Measurements from ENCODE around the gene IPO4.
A peak's percentile ranks its signal among the peaks of the same experiment; 100 is the strongest.
"Not testable (repeated sequence)": the region's sequence is repeated elsewhere in the genome, so short reads cannot be mapped to it uniquely, and the experiment has no call there.

The IPO4 gene

DNA sequence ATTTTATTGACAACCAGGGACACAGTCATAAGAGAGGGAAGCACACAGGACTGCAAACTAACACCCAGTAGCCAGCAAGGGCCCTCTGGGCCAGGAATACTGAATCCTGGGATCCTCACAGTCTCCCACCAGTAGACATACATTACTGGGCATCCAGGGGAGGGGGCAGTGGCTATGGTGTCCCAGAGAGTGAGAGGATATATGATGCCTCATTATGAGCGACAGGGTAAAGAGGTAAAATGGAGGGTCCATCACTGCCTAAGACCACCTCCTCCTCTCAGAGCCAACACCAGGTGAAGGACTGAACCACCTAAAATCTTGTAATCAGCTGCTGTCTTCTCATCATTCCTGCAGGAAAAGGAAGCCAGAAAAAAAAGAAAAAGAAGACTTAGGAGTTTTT lies 28.3 kb upstream of the IPO4 start:
- not testable (repeated sequence) for DNase-seq (ENCODE audit: low spot score)

DNA sequence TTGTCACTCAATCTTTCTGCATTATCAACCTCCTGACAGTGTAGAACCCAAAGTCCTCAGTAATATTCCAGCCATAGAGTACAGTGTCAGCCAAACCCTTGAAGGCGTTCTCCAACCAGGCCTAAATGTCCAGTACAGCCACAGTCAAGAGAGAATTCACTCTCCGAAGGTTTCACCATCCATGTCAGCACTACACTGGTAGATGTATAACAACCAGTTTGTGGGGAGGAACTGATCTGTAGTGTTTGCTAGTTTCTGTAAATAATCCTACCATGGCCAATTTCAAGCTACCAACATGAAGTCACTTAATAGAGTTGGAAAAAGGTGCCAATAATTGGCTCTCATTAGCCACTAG lies 27.7 kb upstream of the IPO4 start:
- DNase-seq (ENCODE audit: low spot score), result no peak

DNA sequence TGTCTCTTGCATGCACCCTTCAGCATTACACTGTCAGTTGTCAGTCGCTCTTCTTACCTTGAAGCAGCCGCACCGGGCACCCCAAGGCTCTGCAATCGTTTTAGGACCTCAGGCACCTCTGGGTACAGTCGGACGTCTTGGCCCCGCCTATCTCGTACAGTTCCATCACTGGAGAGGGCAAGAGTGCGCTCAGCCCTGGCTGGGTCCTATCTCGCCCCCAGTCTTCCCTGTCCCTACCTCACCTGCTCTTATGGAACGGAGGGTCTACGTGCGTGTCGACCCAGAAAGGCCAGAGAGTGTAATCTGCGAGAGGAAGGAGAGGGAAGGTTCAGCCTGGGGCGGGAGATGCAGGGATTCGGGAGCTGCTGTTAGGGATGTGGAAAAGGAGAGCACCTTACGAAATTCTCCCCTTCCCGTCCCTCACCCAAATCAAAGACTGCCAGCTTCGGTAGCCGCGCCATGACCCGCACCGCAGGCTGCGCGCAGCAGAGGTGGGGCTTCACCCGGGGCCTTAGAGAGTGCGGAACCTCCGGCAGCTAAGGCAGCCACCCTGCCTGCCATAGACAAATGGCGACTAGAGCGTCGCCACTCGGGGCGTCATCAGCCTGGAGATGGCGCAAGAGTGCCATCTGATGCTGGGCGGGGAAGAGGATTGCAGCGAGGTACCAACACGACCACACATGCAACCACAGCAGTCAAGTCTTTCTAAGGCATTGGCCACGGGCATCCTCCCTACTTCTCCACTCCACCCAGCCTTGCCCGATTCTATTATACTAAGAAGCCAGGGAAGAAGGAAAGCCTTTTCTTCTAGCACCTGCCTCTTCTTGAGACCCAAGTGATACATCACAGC lies 27.1 kb upstream of the IPO4 start, which contains the start of gene MDP1:
Gene MDP1, minus strand, starts transcription at position 572 of the 850 bp plus-strand sequence. Its CDS starts 111 bp downstream, at position 461.
- peak; percentile 87 for DNase-seq (ENCODE audit: low spot score)

DNA sequence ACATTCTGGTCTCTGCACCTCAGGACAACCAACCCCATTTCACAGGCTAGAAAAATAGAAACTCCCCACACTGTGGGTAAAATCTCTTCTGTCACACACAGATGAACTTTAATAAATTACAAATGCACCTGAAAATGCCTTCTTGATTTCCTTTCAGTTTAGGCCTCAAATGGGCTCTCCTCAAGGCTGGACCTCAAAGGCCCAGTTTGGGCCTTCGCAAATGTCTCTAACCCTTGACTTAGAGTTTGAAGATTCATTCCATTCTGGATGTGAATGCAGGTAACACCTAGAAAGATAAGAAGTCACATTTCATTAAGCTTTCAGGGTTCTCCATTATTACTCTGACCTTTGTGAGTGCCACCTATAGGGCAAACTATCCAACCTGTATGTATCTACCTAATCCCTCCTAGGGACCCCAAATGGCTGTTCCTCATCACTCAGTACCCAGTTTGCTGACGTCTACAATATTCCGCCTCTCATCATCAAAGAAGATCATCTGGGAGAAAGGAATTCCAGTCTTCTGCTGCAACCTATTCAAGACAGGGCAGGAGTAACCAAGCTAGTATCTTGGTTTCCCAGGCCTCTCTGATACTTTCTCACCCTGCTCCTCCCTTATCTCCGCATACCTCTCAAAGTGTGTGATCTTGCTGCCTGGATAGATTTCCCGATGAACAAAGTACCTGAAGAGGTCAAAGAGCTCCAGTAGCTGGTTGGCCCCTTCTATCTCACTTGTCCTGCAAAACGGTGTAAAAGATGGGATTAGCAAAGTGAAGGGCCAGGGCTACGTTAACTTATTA lies 25.4 kb upstream of the IPO4 start:
- DNase-seq (ENCODE audit: low spot score), result no peak

DNA sequence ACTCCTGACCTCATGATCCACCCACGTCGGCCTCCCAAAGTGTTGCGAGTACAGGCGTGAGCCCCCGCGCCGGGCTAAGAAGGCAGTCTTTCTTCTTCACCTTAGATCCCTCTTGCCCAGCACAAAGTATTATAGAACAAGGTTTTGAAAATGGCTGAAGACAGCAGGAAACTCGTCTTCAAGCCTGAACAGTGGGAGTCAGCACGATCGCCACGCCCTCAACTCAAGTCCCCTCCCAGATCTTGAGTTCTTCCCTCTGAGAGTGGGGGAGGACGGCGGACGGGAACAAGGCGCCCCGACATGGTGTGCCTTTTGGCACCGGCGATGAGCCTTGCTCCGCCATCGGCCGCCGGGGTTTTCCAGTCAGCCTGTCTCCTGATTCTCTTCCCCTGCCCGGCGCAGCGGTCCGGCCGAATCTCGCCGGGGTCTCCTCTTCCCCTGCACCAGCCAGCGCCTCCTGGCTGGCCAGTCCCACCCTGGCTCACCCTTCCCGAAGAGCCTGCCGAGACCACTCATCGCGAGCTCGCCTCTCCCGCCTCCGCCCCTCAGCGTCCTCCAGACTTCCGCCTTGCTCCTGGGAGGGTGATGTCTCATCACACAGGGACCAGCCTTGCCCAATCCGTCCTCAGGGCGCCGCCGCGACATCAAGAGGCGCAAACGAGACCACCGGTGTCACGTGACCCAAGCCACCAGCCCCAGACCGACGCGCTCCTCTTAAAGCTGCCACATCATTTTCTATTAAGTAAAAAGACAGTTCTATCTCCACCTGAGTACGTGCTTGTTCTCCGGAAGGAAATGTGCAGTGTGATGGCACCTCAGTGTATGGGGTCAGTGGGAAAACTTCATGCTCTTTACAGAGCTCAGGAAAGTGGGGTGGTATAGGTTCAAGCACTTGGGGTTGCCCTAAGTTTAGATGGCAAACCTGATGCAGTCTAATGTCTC lies 24.6 kb upstream of the IPO4 start, which contains the start of gene CHMP4A:
Gene CHMP4A, minus strand, starts transcription at position 565 of the 942 bp plus-strand sequence. Its CDS starts 49 bp downstream, at position 516.
- DNase-seq (ENCODE audit: low spot score), result peak; percentile 95

DNA sequence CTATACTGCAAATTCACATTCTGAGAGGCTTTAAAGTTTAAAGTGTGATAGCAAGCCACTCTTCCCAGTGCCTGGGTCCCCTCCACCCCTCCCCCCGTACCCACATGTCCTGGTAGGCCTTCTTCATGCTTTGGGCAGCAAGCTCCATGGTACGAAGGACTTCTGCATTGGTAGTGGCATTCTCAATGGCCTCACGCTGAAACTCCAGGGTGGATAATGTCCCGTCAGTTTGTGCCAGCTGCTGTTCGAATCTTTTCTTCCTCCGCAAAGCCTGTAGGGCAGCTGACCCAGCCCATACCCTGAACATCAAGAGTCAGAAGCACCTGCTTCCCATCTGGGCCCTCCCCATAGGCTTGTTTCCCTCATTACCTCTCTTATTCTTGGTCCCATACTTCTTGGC lies 22.7 kb upstream of the IPO4 start:
- DNase-seq (ENCODE audit: low spot score), result no peak

DNA sequence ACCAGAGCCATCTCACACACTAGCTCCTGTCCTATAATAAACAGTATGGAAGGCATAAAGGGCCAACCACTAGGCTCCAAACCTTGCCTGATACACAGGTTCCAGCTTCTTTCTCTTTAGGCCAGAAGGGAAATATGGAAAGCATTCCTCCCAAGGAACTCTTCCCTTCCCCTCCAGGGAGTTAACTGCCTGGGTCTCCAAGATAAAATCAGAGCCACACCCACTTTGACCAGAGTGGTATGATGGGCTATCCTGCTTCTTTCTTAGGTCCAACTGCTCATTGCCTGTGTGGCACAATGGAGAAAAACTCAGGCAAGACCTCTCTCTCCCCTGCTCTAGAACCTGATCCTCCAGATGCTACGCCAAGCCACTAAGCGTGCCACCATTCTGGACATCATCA lies 19.0 kb upstream of the IPO4 start:
- DNase-seq (ENCODE audit: low spot score), result no peak

DNA sequence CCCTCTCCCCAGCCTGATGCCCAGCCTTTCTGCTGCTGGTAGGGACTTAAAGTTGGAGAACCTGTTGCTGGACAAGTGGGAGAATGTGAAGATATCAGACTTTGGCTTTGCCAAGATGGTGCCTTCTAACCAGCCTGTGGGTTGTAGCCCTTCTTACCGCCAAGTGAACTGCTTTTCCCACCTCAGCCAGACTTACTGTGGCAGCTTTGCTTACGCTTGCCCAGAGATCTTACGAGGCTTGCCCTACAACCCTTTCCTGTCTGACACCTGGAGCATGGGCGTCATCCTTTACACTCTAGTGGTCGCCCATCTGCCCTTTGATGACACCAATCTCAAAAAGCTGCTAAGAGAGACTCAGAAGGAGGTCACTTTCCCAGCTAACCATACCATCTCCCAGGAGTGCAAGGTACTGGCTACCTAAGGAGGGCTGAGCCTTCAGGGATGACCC lies 18.5 kb upstream of the IPO4 start:
- DNase-seq (ENCODE audit: low spot score), result no peak

DNA sequence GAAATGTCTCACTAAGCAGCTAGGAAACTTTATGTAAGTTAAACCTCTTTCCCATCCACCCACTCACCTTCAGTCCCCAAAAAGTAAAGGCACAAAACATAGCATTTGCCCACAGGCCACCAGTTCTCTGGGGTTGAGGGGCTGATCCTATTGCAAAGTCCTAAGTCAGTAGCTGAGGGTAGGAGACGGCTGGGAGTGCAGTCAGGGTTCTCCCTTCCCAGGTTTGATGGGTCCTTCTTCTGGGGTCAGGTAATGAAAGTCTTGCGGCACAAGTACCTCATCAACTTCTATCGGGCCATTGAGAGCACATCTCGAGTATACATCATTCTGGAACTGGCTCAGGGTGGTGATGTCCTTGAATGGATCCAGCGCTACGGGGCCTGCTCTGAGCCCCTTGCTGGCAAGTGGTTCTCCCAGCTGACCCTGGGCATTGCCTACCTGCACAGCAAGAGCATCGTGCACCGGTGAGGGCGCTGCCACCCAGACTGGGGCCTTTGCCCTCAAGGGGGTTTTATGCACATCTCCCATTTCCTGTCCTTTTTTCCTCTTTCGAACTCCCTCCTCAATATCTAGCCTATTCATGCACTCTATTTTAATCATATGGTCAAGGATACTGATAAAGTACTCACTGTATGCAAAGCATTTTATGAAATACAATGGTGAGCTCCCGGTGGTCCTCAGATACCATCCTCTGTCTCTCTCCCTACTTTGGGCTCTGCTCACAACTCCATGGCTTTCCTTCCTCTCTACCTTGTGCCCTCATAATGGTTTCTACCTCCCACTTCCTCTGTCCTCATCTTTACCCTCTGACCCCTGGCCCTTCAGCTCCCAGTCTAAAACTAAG lies 17.9 kb upstream of the IPO4 start:
- DNase-seq (ENCODE audit: low spot score), result no peak

DNA sequence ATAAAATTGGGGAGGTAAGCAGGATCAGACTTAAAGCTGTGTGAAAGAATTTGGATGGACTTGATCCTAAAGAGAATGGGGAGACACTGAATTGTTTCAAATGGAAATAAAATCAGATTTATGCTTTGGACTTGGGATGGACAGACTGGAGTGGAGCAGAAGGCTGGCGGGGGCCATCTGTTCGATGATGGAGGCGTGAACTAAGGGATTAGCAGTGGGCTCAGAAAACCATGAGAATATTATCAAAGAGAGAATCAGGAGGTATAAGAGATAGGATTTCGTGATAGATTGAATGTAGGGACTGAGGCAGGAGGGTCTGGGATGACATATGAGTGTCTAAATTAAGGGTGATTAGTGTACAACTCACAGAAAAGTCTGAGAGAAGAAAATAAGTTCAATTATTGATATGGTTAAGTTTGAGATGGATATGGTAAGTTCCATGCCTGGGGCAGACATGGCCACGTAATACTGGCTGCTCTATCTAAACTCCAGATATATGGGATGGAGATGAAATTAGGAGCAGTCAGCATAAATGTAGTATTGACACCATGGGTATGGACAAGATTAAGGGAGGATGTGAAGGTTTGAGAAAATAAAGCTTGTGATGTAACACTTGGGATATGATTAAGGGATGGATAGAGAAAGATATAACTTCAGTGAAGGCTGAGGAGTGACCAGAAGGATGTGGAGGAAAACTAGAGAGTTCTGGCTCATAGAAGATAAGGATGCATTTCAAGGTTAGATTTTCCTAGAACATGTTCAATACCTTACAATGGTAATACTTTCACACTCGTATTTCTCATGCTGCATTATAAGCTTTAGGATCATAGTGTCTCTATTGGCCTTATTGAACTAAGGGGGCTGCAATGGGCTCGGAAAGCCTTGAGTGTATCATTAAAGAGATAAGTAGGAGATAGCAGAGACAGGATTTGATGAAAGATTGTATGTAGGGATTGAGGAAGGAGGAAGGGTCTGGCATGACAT lies 15.8 kb upstream of the IPO4 start:
- DNase-seq (ENCODE audit: low spot score), result no peak

DNA sequence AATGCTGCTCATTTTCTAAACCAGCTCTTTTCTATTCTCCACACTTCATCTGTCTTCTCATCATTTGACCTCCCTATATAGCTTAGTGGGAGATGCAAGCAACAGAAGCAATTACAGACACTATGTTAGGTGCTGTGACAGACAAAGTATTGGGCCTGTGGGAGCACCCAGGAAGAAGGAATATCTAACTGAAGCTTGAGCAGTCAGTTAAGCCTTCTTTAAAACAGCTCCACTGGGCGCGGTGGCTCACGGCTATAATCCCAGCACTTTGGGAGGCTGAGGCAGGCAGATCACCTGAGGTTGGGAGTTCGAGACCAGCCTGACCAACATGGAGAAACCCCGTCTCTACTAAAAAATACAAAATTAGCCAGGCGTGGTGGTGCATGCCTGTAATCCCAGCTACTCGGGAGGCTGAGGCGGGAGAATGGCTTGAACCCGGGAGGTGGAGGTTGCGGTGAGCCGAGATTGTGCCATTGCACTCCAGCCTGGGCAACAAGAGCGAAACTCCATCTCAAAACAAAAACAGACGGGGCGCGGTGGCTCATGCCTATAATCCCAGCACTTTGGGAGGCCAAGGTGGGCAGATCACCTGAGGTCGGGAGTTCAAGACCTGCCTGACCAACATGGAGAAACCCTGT lies 14.8 kb upstream of the IPO4 start:
- DNase-seq (ENCODE audit: low spot score), result not testable (repeated sequence)

DNA sequence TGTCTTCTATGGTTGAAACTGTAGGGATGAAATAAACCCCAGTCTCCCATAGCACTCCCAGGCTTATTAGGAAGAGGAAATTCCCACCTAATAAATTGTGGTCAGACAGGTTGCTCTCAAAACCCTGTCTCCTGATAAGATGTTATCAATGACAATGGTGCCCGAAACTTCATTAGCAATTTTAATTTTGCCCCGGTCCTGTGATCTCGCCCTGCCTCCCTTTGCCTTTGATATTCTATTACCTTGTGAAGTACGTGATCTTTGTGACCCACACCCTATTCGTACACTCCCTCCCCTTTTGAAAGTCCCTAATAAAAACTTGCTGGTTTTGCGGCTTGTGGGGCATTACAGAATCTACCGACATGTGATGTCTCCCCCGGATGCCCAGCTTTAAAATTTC lies 13.9 kb upstream of the IPO4 start:
- not testable (repeated sequence) for DNase-seq (ENCODE audit: low spot score)

DNA sequence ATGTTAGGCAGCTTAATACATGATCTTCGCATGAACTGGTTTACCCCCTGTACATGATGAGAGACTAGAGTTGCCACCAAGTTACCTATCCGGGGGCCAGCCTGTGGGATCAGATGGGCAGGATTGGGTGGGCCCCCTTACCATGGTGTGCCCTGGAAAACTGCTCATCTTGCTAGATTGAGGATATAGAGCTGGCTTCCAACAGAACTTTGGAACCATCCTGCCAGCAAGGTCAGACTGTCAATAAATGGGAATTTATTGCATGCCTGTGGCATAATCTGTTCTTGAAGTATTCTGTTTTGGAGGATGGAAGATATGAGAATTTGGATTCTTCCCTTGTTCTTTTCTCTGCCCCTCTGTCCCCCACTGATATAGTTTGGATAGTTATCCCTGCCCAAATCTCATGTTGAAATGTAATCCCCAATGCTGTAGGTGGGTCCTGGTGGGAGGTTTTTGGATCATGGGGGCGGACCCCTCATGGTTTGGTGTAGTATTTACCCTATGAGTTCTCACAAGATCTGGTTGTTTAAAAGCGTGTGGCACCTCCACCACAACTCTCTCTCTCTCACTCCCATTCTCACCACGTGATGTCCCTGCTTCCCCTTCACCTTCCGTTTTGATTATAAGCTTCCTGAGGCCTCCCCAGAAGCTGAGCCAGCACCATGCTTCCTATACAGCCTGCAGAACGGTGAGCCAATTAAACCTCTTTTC lies 10.4 kb upstream of the IPO4 start:
- no peak for DNase-seq (ENCODE audit: low spot score)

DNA sequence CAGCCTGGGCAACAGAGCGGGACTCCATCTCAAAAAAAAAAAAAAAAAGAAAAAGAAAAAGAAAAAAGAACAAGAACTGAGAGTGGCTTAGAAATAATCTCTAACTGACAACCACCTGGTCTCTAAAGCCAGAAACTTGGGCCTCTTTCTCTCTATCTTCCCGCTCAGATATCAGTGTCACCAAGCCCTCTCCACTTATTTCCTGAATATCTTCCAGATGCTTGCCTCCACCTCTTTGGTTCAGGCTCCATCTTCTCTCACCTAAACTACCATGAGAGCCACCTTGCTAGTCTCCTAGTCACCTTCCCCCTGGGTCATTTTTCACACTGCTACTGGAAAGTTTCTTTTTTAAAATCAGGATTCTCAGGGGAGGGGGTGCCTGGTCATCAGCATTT lies 8.4 kb upstream of the IPO4 start:
- DNase-seq (ENCODE audit: low spot score), result no peak

DNA sequence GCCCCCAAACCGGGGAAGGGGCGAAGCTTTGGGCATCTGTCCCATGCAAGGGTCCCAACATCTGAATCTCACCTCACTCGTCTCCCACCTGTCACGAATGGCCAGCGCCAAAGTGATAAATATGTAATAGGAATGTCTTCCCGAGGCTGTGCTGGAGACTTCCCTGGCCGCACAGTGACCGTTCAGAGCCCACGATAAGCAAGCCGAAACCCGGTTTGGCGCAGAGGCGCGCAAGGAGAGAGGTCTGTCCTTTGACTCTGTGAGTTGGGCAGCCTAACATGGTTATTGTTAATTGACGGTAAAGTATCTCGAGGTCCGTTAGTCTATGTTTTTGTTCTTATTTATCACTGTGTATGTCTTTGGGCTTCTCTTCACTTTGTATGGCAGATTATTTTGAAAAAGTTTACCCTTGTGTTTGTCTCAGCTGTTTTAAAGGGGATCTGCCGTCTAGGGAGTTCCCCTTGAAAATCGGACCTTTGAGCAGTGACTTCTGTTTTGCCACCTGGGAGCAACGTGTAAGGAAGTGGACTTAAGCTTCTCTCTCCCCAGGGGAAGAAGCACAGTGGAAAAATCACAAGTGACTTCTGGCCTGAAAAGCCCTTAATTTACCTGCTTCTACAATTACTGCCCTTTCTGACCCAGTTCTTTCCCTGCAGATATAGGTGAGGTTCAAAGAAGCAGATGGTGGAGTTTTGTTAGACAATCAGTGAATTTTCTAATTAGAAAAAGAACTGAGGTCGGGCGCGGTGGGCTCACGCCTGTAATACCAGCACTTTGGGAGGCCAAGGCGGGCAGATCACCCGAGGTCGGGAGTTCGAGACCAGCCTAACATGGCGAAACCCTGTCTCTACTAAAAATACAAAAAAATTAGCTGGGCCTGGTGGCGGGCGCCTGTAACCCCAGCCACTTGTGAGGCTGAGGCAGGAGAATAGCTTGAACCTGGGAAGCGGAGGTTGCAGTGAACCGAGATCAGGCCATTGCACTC lies 7.7 kb upstream of the IPO4 start:
- peak; percentile 26 for DNase-seq (ENCODE audit: low spot score)

DNA sequence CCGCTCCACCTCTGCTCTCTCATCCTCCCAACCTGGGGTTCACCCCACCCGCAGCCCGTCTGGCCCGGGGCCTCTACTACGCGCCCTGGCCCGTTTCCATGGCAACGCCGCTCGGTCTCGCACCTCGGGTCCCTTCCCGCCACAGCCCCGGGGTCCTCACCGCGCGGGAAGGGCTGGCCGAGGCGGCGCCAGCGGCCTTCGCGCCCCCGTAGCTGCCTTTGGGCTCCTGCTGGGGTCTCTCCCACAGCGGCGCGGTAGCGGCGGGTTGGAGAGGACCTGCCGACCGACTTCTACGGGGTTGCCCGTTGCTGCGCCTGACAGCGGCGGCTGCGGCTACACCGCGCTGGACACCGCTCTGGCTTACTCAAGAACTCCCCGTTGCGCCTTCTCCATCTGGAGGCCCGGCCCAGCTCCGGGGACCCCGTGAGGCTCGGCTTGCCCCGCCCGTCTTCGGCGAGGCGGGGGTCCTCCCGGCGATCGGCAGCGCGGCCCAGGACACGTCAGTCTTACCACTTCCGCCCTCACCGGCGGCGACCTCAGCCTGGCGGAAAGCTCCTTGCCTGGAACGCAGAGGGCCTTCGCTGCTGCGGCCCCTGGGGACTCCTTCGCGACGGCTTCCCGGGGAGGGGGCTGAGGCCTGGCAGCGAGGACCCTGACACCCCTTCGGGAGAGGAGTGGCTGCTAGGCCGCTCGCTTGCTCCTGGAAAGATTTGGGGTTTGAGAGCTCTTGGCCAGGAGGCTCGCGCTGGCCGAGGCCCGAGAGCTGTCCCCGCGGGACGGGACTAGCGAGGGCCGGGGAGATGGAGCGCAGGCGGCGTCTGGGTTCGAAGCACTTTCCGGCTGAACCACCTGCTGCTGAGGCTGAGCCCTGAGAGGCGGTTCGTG lies 6.8 kb upstream of the IPO4 start, which contains the start of gene TM9SF1:
Gene TM9SF1, minus strand, starts transcription at position 256 of the 885 bp plus-strand sequence. CDS start 422 bp downstream, outside the sequence.
- peak; percentile 87 for DNase-seq (ENCODE audit: low spot score)

Data from SW480 (cell line).